GM18870 (cell line): ENCODE results near the gene MVB12B.
"Not testable (repeated sequence)": the region's sequence is repeated elsewhere in the genome, so short reads cannot be mapped to it uniquely, and the experiment has no call there.

Source experiments
- ATAC-seq: cut with Tn5 transposase; IDR thresholded peaks from one replicate; pipeline ENCODE4 v1.9.1; 2021; ENCODE audit warnings: moderate library complexity; ENCODE audit not compliant: unreplicated experiment

MVB12B gene

DNA sequence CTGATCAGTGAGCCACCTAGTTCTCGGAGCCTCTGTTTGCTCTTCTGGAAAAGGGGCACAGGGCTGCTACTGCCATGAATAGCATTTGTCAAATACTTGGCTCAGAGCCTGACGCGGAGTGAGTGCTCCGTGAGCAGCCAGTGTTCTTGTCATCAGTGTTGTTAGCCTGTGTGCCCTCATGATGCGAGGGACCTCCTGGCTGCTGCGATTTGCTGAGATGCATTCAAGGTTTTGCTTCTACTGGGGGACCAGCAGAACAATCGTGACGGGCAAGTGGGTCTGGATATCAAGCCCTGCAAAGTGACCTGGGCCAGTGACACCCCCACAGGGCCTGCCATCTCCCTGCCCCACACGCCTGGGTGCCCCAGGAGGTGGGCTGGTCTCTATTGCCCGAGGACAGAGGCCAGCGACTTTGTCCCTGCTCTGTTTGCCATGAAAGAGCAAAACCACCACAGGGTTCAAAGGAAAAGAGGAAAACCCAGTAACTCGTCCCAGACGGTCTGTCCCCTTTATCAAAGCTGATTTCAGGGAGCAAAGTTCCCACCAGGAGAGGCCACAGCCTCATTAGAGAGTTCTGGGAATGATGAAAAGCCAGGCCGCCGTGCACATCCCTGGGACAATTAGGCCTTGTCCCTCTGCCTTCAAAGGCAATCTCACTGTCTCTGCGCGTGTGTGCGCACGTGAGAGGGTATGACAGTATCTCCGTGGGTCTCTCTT lies 200.6 kb downstream of the MVB12B start:
- no peak for ATAC-seq

GRCh38 chr9:126528111-126528510 lies 201.5 kb downstream of the MVB12B start:
- no peak for ATAC-seq

DNA sequence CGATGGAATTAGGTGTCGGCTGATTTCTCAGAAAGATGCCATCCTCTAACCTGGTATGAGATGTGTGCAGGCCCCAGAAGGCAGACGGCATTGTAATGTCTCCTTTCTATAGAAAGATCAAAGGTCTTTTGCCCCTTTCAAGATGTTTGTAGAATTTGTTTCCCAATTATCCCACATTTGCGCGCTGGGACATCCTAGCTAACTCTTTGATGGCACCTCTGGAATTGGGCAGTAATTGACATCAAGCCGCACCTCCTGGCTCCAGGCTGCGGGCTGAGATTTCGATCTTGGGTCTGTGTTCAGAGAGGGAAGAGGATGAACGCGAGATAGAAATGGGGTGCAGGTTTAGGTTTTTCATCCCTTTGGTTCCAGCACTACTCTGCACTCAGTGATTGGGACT lies 202.3 kb downstream of the MVB12B start:
- ATAC-seq: no peak

DNA sequence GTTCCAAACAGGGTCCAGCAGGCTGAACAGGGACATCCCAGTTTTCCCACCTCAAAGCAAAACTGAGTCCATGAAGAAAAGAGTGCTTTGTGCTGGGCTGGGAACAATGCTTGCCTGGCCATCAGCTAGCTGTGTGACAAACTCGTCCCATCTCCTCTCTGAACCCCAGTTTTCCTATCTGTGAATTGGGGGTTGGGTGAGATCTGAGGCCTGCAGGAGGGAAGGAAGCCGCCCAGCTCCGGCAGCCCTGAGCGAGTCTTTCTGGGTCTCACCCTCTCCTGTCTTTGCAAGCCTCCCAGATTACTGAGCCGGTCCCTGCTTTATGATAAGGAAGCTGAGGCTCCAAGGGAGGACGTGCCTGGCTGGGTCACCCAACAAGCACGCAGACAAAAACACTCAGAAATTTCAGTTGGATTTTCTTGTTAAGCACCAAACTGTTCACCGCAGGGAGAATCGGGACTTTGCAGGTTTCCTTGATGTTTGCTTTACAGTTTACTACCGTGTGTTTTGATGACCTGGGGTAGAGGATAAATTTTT lies 204.5 kb downstream of the MVB12B start:
- no peak for ATAC-seq

DNA sequence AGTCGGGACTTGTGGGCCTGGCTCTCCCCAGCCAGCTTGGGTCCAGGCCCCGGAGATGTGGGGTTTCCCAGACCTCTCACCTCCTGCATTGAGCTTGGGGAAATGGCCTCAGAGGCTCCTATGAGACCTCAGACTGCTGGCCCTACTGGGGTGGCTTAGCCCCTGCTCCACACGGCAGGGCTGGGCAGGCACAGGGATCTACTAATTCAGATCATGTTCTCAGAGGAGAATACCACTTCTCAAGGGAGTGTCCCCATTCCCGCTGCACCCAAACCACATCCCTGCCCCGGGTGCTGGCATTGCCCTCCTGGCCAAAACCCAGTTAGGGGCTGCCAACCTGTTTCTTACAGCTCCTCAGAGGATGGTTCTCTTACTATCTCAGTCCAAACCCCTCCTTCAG lies 205.0 kb downstream of the MVB12B start:
- no peak for ATAC-seq

DNA sequence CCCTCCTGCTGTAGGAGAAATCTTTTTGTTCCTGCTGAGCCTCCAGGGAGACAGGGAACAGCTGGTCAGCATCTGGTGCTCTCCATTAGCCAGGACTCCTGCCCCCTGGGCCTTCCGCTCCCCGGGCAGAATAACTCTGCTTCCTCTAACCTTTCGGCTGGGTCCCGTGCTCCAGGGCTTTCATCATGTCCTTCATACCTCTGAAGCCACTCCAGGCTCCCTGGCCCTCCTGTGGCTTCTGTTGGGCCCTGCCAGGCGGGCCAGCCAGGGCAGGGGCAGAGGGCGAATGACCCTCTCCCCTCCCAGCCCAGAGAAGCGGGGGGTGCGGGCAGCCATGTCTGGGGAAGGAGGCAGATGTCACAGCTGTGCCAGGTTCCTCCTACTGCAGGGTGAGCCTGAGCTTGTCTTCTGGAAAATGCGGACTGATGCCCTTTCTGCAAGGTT lies 205.4 kb downstream of the MVB12B start:
- ATAC-seq: no peak

- no peak for ATAC-seq
These were observed 205.9 kb downstream of the MVB12B start for GRCh38 chr9:126532489-126532888.

DNA sequence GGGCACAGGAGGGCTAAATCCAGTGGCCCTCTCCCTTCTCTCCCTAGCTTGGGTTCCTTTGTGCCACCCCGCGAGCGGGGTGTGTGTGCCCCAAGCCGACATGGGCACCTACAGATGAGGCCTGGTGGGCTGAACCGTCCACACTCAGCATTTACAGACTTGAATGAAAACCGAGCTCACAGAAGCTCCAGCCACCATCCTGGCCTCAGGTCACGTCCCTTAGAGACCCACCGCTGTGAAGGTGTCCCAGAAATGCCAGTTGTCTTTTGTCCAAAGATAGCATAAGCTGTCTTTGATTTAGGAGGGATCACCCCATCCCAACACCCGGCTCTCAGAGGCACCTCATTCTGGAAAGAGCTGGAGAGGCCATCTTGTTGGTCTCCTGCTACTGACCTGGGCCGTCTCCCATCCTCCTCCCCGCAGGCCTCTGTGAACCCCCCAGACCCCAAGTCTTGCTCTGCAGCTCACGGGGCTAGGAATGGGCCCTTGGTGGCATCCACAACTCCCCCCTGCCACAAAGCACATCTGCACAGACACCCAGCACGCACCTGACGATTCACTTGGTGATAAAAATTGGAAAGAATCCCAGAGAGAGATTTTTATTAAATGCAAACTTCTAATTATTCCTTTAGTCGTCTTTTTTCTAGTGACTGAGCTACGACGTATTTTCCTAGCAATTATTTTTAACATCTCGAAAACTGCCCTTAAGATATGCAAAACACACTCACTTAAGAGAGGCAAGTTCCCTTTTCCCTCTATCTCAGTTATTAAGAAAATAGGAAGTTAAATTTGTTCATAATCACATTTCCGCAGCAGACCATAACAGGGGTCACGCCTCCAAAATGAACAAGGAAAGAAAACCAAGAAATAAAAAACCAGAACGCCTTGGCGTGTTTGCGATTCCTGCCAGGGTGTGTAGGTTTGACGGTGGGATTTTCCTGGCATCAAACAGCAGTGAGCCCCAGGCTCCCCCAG lies 206.6 kb downstream of the MVB12B start:
- ATAC-seq: no peak

GRCh38 chr9:126533926-126534310 lies 207.3 kb downstream of the MVB12B start:
- ATAC-seq: no peak

DNA sequence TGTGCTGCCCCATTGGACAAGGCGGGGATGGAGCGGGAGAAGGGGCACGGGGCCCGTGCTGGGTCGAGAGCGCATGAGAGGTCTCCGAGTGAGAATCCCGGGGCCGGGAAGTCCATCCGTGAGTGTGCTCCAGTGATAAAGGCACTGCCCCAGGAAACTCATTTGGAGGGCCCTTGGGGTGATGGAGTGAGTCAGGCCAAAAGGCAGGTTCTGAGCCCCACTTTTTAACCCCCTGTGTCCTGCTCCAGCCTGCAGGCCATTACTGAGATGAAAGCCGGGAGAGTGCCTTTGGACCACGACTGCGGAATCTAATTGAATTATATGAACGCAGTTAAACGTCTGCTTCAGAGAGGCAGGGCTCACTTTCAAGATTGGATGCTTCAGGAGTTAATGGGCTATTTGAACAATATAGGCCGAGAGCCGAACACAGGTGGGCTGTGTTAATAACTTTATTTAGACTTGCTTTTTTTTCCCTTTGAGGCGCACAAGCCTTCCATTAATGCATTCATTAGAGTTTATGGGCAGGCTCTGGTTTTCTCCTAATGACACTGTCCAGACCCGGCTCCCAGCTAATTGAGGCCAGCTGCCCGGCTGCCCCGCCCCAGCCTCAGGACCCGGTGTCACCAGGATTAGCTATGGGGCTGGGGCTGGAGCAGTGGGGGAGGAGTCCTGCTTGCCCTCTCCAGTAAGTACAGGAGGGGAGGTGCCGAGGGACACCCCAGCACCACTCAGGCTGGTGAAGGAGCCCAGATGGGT lies 208.0 kb downstream of the MVB12B start:
- no peak for ATAC-seq

- ATAC-seq: no peak
These were observed 209.5 kb downstream of the MVB12B start for GRCh38 chr9:126536131-126536530.

GRCh38 chr9:126536841-126537465 lies 210.3 kb downstream of the MVB12B start:
- no peak for ATAC-seq

DNA sequence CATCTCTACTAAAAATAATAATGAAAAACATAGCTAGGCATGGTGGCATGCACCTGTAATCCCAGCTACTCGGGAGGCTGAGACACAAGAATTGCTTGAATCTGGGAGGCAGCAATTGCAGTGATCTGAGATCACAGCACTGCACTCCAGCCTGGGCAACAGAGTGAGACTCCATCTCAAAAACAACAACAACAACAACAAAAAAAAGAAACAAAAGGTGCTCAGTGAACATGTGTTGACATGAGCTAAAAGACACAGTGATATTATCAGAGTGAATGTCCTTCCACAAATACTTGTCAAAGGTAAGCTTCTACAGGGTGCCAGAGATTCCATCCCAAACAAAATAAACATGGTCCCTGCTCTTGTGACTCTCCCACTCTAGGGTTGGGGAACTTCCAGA lies 211.9 kb downstream of the MVB12B start:
- ATAC-seq: no peak

DNA sequence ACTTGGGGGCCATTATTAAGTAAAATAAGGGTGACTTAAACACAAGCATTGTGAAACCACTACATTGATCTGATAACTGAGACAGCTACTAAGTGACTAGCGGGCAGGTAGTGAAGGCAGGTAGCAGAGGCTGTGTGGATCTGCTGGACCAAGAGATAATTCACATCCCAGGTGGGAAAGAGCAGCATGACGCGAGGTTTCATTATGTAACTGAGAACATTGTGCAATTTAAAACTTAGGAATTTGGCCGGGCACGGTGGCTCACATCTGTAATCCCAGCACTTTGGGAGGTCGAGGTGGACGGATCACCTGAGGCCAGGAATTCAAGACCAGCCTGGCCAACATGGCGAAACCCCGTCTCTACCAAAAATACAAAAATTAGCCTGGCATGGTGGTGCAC lies 213.8 kb downstream of the MVB12B start:
- not testable (repeated sequence) for ATAC-seq

GRCh38 chr9:126543490-126543889 lies 216.9 kb downstream of the MVB12B start:
- no peak for ATAC-seq

DNA sequence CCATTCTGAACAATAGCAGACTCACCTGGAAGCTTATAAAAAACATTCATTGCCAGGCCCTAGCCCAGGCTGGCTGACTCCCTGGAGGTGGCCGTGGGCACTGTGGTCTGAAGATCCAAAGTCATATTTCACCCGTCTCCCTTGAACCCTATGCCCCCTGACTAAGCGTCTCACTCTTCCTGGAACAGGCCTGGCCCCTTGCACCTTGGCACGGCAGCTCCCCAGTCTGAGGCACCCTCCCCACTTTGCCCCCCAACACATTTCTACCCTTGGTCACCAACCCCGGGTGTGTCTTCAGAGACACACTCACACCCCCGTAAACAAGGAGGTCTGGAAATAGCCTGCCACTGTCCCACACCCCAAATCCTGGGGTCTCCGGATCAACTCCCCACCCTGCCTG lies 218.5 kb downstream of the MVB12B start:
- ATAC-seq: no peak

DNA sequence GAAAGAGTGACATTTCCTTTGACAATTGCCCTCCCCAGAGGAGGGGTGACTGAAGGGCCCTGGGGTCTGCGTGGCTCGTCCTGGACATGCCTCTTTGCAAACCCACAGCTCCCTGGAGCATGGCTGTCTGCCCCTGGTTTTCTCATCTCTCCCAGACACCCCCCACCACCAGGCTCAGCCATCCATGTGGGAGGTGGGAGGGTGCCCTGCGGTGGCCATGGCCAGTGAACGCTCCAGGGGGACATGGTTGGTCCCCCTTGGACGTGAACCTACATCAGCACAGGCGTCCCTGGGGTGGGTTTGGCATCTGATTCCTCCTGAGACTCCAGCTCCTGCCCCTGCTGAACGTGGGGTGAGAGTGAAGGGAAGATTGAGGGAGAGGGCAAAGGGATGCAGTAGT lies 219.4 kb downstream of the MVB12B start:
- no peak for ATAC-seq

DNA sequence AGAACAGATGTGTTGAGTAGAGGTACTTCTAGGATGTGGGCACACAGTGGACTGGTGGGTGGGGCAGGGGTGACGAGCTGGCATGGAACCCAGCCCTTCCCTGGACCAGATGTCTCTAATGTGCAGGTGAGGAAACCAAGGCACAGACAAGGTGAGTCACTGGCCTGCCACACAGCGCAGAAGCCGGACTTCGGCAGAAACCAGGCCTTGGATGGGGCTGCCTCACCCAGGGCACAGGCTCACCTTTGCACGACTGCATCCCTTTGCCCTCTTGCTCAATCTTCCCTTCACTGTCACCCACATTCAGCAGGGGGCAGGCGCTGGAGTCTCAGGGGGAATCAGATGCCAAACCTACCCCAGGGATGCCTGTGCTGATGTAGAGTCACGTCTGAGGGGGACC lies 221.7 kb downstream of the MVB12B start:
- no peak for ATAC-seq

GRCh38 chr9:126549246-126550006 lies 222.8 kb downstream of the MVB12B start:
- ATAC-seq: no peak

GRCh38 chr9:126550891-126551351 lies 224.3 kb downstream of the MVB12B start:
- no peak for ATAC-seq
